ENCODE results near the gene MAD2L1BP.

The MAD2L1BP gene

DNA sequence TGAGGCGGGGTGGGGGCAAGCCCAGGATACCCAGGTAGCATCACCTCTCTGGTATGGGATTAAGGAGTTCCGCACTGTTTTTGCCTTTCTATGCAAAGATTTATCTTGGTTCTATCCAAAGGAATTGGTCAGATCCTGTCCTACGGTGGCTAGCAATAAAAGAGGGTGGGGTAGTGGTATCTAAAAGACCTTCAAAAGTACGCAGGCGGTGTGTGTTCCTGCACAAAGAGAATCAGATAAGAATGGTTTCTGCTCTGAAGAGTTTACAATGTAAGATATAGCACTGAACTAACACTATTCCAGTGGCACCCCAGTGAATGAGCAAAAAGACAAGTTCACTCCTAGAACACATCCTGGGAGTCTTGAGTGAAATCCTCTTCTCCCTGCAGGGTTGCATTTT lies 45.7 kb downstream of the MAD2L1BP start:
- Histone ChIP-seq H3K27me3 (ENCODE audit: control insufficient read depth in 5 of 5, insufficient read depth in 4 of 5, low read length in 5 of 5) (no peaks in the 10 kb centered on the region), H3K9ac (ENCODE audit: low read length in 5 of 5) (no peak overlapping the region), H3K36me3 (ENCODE audit: control insufficient read depth in 5 of 5, insufficient read depth in 5 of 5, low read length in 5 of 5) (peaks cover 3 to 53% (median 43%) of the 10 kb centered on the region in 5 donors), H3K4me3 (ENCODE audit: low read depth in 1 of 5, low read length in 5 of 5) (no peak overlapping the region), H3K27ac (ENCODE audit: low read depth, low read length) (no peak overlapping the region), H3K4me1 (ENCODE audit: control insufficient read depth in 5 of 5, insufficient read depth in 5 of 5, low read length in 5 of 5) (peaks cover 0 to 29% (median 17%) of the 10 kb centered on the region in 5 donors), H3K9me3 (ENCODE audit: control insufficient read depth in 5 of 5, low read length in 5 of 5) (no peaks in the 10 kb centered on the region)

DNA sequence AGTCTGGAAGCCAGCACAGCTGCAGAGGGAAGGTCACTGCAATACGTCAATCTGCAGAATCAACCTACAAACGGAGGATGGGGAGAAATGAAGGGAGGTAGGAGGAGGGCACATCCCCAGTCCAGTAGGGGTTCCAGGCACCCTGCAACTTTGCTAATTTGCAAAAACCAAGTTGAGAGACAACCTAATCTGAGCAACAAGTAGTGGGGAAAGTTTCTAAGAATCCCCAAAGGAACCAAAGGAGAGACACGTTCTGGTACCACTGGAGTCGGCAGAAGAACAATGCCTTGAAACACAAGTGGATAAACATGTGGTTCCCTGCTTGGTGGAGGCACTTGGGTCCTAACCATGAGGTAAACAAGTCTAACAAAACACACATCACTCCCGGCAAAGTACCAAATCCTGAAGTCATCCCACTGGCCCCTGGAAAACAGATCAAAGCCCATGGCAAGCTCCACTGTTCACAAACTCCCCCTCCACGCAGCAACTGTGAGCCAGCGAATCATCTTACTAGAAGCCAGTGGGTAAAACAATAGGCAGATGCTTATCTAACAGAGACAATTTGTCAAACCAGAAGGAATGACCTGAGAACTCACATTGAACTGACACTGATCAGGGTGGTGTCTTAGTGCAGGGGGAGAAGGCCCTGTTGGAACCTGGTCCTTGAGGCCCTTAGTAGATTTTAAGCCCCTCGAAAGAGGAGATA lies 47.2 kb downstream of the MAD2L1BP start:
- Histone ChIP-seq H3K4me1 (ENCODE audit: control insufficient read depth in 5 of 5, insufficient read depth in 5 of 5, low read length in 5 of 5) (peaks cover under 1 to 43% (median 29%) of the 10 kb centered on the region in 5 donors), H3K9ac (ENCODE audit: low read length in 5 of 5) (no peak overlapping the region), H3K27me3 (ENCODE audit: control insufficient read depth in 5 of 5, insufficient read depth in 4 of 5, low read length in 5 of 5) (no peaks in the 10 kb centered on the region), H3K36me3 (ENCODE audit: control insufficient read depth in 5 of 5, insufficient read depth in 5 of 5, low read length in 5 of 5) (peaks cover 0 to 37% (median 27%) of the 10 kb centered on the region in 5 donors), H3K4me3 (ENCODE audit: low read depth in 1 of 5, low read length in 5 of 5) (no peak overlapping the region), H3K27ac (ENCODE audit: low read depth, low read length) (no peak overlapping the region), H3K9me3 (ENCODE audit: control insufficient read depth in 5 of 5, low read length in 5 of 5) (no peaks in the 10 kb centered on the region)

DNA sequence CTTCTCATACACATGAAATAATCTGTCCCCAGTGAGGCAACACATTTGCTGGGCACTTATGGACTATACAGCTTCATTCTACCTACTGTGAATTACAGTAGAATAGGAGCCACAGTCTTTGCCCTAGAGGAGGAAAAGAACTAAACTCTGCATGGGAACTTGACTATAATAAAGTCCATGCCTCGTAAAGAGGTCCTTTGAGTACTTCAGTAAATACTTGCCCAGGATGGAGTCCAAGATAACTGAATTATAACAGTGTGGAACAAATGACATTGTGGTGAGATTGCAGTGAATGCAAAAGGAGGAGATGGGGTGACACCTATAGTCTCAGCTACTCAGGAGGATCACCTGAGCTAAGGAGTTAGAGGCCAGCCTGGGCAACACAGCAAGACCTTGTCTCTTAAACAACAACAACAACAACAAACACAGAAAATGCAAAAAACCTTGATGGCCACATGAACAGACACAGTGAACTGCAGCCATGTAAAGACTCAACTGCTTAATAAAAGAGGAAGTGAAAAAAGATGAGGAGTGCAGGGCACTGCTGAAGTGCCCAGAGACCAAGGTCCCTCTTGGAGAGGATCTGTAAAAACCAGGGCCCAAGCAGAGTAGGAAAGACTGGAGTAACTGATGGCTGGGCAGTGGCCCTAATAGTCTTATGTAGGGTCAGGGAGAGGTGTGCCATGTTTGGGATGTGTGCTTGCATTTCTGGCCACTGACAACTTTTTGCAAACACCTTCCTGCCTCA lies 48.2 kb downstream of the MAD2L1BP start:
- H3K9me3 ChIP-seq (ENCODE audit: control insufficient read depth in 5 of 5, low read length in 5 of 5): no peaks in the 10 kb centered on the region
- H3K4me1 ChIP-seq (ENCODE audit: control insufficient read depth in 5 of 5, insufficient read depth in 5 of 5, low read length in 5 of 5): peaks cover 5 to 48% (median 34%) of the 10 kb centered on the region in 5 donors
- H3K27me3 ChIP-seq (ENCODE audit: control insufficient read depth in 5 of 5, insufficient read depth in 4 of 5, low read length in 5 of 5): no peaks in the 10 kb centered on the region
- H3K27ac ChIP-seq (ENCODE audit: low read depth, low read length): no peak overlapping the region
- H3K9ac ChIP-seq (ENCODE audit: low read length in 5 of 5): no peak overlapping the region
- H3K36me3 ChIP-seq (ENCODE audit: control insufficient read depth in 5 of 5, insufficient read depth in 5 of 5, low read length in 5 of 5): peaks cover 0 to 28% (median 19%) of the 10 kb centered on the region in 5 donors
- H3K4me3 ChIP-seq (ENCODE audit: low read depth in 1 of 5, low read length in 5 of 5): no peak overlapping the region

DNA sequence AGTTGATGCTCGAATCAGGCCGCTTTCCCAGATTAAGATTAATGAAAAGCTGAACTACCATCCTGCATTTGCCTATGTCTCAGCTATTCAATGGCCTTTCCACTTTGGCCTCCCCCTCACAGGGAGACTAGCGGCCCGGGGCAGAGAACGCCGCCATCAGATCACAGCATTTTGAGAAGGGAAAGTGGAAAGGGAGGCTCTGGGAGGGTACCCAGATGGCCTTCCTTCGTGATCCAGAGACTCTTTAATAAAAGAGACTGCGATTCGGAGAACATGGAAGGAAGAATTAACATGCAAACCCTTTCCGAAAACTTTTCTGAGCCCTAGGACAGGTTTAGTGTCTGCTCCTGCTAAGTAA lies 51.4 kb downstream of the MAD2L1BP start:
- peaks cover 0 to 3% (median 0%) of the 10 kb centered on the region in 5 donors for H3K36me3 ChIP-seq (ENCODE audit: control insufficient read depth in 5 of 5, insufficient read depth in 5 of 5, low read length in 5 of 5)
- peak overlapping the region; percentile 67 for H3K27ac ChIP-seq (ENCODE audit: low read depth, low read length)
- peak overlapping the region; percentile 77 to 99 (median 98) for H3K4me3 ChIP-seq (ENCODE audit: low read depth in 1 of 5, low read length in 5 of 5)
- H3K4me1 ChIP-seq (ENCODE audit: control insufficient read depth in 5 of 5, insufficient read depth in 5 of 5, low read length in 5 of 5): peaks cover 5 to 40% (median 32%) of the 10 kb centered on the region in 5 donors
- H3K9me3 ChIP-seq (ENCODE audit: control insufficient read depth in 5 of 5, low read length in 5 of 5): no peaks in the 10 kb centered on the region
- H3K27me3 ChIP-seq (ENCODE audit: control insufficient read depth in 5 of 5, insufficient read depth in 4 of 5, low read length in 5 of 5): no peaks in the 10 kb centered on the region
- H3K9ac ChIP-seq (ENCODE audit: low read length in 5 of 5): peak overlapping the region; percentile 74 to 95 (median 89)

DNA sequence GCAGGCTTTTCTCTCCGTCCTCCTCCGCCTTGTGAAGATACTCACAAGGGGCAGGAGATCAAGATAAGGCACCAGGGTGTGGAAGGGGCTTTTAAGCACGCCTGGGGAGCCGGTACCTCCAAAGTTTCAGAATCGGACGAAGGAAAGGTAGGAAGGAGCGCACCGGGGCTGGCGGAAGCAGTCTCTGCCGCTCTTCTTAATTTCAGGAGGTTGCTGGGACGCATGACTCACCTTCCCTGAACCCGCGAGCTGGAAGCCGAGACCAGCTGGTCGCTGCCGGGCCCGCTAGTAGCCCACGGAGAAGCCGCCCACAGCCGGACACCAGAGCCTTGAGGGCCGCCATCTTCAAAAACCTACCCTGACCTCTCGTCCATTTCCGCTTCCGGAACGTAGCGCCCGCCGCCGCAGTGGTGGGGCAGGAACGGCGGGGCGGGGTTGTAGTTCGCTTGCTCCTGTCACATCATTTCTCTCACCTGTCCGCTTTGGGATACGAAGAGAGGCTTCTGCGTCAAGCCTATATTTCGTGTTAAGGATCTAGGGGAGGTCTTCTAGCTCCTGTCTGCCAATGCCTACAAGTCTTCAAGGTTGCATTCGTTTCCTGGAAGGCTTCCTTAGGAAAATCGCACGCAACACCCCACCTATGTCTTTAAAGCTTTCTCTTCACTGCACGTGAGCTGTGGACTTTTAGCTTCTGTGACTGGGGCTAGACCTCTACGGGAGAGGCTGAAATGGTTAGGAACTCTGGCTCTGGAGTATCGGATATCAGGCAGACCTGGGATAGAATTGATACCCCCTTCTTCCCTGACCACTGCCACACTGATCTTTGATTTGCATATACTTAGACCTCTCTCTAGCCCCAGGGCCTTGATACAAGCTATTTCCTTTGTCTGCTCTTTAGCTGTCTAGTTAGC lies 52.1 kb downstream of the MAD2L1BP start, which contains the start of gene MRPS18A:
Gene MRPS18A, minus strand, starts transcription at position 355 of the 911 bp plus-strand sequence. Its CDS starts 12 bp downstream, at position 343.
- H3K4me1 ChIP-seq (ENCODE audit: control insufficient read depth in 5 of 5, insufficient read depth in 5 of 5, low read length in 5 of 5): peaks cover 5 to 38% (median 26%) of the 10 kb centered on the region in 5 donors
- peak within 1 kb of the TSS; percentile 74 to 95 (median 89) for H3K9ac ChIP-seq (ENCODE audit: low read length in 5 of 5)
- H3K9me3 ChIP-seq (ENCODE audit: control insufficient read depth in 5 of 5, low read length in 5 of 5): no peaks in the 10 kb centered on the region
- H3K27me3 ChIP-seq (ENCODE audit: control insufficient read depth in 5 of 5, insufficient read depth in 4 of 5, low read length in 5 of 5): no peaks in the 10 kb centered on the region
- H3K27ac ChIP-seq (ENCODE audit: low read depth, low read length): peak within 1 kb of the TSS; percentile 67
- peak within 1 kb of the TSS; percentile 77 to 99 (median 98) for H3K4me3 ChIP-seq (ENCODE audit: low read depth in 1 of 5, low read length in 5 of 5)
- peaks cover 0 to 3% (median 0%) of the 10 kb centered on the region in 5 donors for H3K36me3 ChIP-seq (ENCODE audit: control insufficient read depth in 5 of 5, insufficient read depth in 5 of 5, low read length in 5 of 5)

GRCh38 chr6:43689421-43689820 lies 53.8 kb downstream of the MAD2L1BP start:
- no peaks in the 10 kb centered on the region for H3K27me3 ChIP-seq (ENCODE audit: control insufficient read depth in 5 of 5, insufficient read depth in 4 of 5, low read length in 5 of 5)
- no peak overlapping the region for H3K9ac ChIP-seq (ENCODE audit: low read length in 5 of 5)
- H3K4me1 ChIP-seq (ENCODE audit: control insufficient read depth in 5 of 5, insufficient read depth in 5 of 5, low read length in 5 of 5): peaks cover 5 to 21% (median 21%) of the 10 kb centered on the region in 5 donors
- no peak overlapping the region for H3K4me3 ChIP-seq (ENCODE audit: low read depth in 1 of 5, low read length in 5 of 5)
- H3K9me3 ChIP-seq (ENCODE audit: control insufficient read depth in 5 of 5, low read length in 5 of 5): no peaks in the 10 kb centered on the region
- no peak overlapping the region for H3K27ac ChIP-seq (ENCODE audit: low read depth, low read length)
- no peaks in the 10 kb centered on the region for H3K36me3 ChIP-seq (ENCODE audit: control insufficient read depth in 5 of 5, insufficient read depth in 5 of 5, low read length in 5 of 5)

Measured in subcutaneous abdominal adipose tissue (tissue), 5 donors.